GM12875 (cell line): ENCODE results near the gene TNIK.

ENCODE experiments used
- H3K4me3 ChIP-seq: one replicate; pipeline ENCODE4 v1.5.1; 2011; ENCODE audit warnings: low read depth, low read length, control low read depth
- CTCF ChIP-seq: IDR thresholded peaks from 2 replicates; pipeline ENCODE4 v1.5.1; 2011; ENCODE audit warnings: low read depth, mild to moderate bottlenecking, control low read depth, inconsistent platforms, low read length, moderate library complexity, borderline replicate concordance; ENCODE audit not compliant: insufficient read depth

TNIK gene

GRCh38 chr3:171092467-171092911, 367.7 kb downstream of the TNIK start:
- no peak for TF ChIP-seq CTCF
- H3K4me3 ChIP-seq: no peak overlapping the region

- TF ChIP-seq CTCF: no peak
- H3K4me3 ChIP-seq: no peak overlapping the region
Observed at GRCh38 chr3:171090321-171090720, 369.9 kb downstream of the TNIK start.

- H3K4me3 ChIP-seq: no peak overlapping the region
- TF ChIP-seq CTCF: no peak
Observed at GRCh38 chr3:171088964-171089754, 371.0 kb downstream of the TNIK start.

GRCh38 chr3:171088496-171088895, 371.7 kb downstream of the TNIK start:
- TF ChIP-seq CTCF: no peak

GRCh38 chr3:171086914-171087313, 373.3 kb downstream of the TNIK start:
- no peak overlapping the region for H3K4me3 ChIP-seq
- TF ChIP-seq CTCF: no peak

More at GRCh38 chr3:171088496-171088895, 371.7 kb downstream of the TNIK start:
- no peak overlapping the region for H3K4me3 ChIP-seq

- no peak for TF ChIP-seq CTCF
- no peak overlapping the region for H3K4me3 ChIP-seq
Observed at GRCh38 chr3:171077261-171077660, 382.9 kb downstream of the TNIK start.

GRCh38 chr3:171072432-171072831, 387.8 kb downstream of the TNIK start:
- no peak overlapping the region for H3K4me3 ChIP-seq
- TF ChIP-seq CTCF: no peak
